Left lung (tissue), 10 donors: ENCODE results near the gene SQSTM1. TPM values are rescaled to one million over a fixed set of nuclear protein-coding genes. Genes with fewer than 3 reads are reported as not detected.

Source experiments
- ATAC-seq: fragments of 200-7000 bp; cut with Tn5 transposase; one replicate; pipeline ENCODE4 v1.9.1; 2020; ENCODE audit warnings: moderate library complexity
- DNase-seq, 4 donors: peaks; one replicate each; pipeline ENCODE4 v3.0.0-alpha.2; 2013 to 2020
- H3K27ac ChIP-seq, 2 donors: fragments of 200-600 bp; sonication (generic) in 1 of 2; one replicate each; pipeline versions ENCODE4 v1.5.0 to v1.8.0; 2020 to 2021
- H3K27me3 ChIP-seq, 2 donors: fragments of 200-600 bp; sonication (generic) in 1 of 2; one replicate each; pipeline versions ENCODE4 v1.5.0 to v1.8.0; 2020 to 2021
- H3K36me3 ChIP-seq, 2 donors: fragments of 200-600 bp; sonication (generic) in 1 of 2; one replicate each; pipeline versions ENCODE4 v1.5.0 to v1.8.0; 2020 to 2021
- H3K4me1 ChIP-seq, 2 donors: fragments of 200-600 bp; one replicate each; pipeline ENCODE4 v1.8.0; 2021
- H3K4me3 ChIP-seq, 2 donors: fragments of 200-600 bp; sonication (generic) in 1 of 2; one replicate each; pipeline versions ENCODE4 v1.5.0 to v1.8.0; 2020 to 2021; ENCODE audit warnings: mild to moderate bottlenecking in 1 of 2
- H3K9me3 ChIP-seq, 2 donors: fragments of 200-600 bp; sonication (generic) in 1 of 2; one replicate each; pipeline versions ENCODE4 v1.5.0 to v1.8.0; 2020 to 2021
- CTCF ChIP-seq, 2 donors: fragments of 200-600 bp; sonication (generic) in 1 of 2; IDR thresholded peaks; one replicate each; pipeline versions ENCODE4 v1.5.0 to v1.8.0; 2021; ENCODE audit warnings: antibody characterized with exemption in 2 of 2
- intact Hi-C, 2 donors: fragments of 100-400 bp; cut with DNase I; formaldehyde crosslinking; loops; one replicate each; pipeline versions ENCODE4 v1.11.2 to v1.14.2; 2022
- polyA plus RNA-seq, 6 donors: library from polyadenylated mRNA; unstranded; fragments of 120-200 nt; gene quantifications; one replicate each; pipeline ENCODE4 v1.2.1, GENCODE V29; 2013; ENCODE audit not compliant: insufficient read length in 6 of 6
- total RNA-seq, 2 donors: library from RNA; stranded (reverse); fragmentation: NEBNext Ultra II Directional; extraction: Animal tissue kit (Norgen Biotek cat#: 25700); gene quantifications; one replicate each; pipeline ENCODE4 v1.2.1, GENCODE V29; 2021
- donor health status: DM: no; HTN: yes; CAD: no.
- donor health status: DM: no; HTN: no; CAD: no.

Gene SQSTM1
- total and polyA plus RNA-seq, 8 donors, result 78.2 to 637 (median 95.6) TPM

- Histone ChIP-seq H3K9me3 (no peaks in the 10 kb centered on the region), H3K36me3 (peaks cover 0 to 96% of the 10 kb centered on the region in 2 donors), H3K4me1 (peaks cover 0 to 4% of the 10 kb centered on the region in 2 donors), H3K27me3 (no peaks in the 10 kb centered on the region), H3K4me3 (no peak overlapping the region), H3K27ac (no peak overlapping the region)
- DNase-seq (peak in 1 of 4 donors; percentile 63), ATAC-seq (no peak)
- intact Hi-C loops, result no loop called here
- no peak for TF ChIP-seq CTCF (IDR thresholded peaks at IDR 0.05)
These were observed 51.5 kb downstream of the SQSTM1 start for GRCh38 chr5:179872055-179872827.

GRCh38 chr5:179872828-179873575 lies 52.3 kb downstream of the SQSTM1 start:
- ATAC-seq (no peak), DNase-seq (peak in 1 of 4 donors; percentile 61)
- H3K27ac ChIP-seq, result no peak overlapping the region
- TF ChIP-seq CTCF (IDR thresholded peaks at IDR 0.05), result no peak
- H3K9me3 ChIP-seq, result no peaks in the 10 kb centered on the region
- H3K4me1 ChIP-seq, result peaks cover 0 to 4% of the 10 kb centered on the region in 2 donors
- H3K27me3 ChIP-seq, result no peaks in the 10 kb centered on the region
- H3K36me3 ChIP-seq, result peaks cover 0 to 96% of the 10 kb centered on the region in 2 donors
- intact Hi-C loops, result no loop called here
- H3K4me3 ChIP-seq, result no peak overlapping the region

- intact Hi-C loops, result no loop called here
- no peaks in the 10 kb centered on the region for H3K27me3 ChIP-seq
- H3K4me3 ChIP-seq, result no peak overlapping the region
- H3K36me3 ChIP-seq, result peaks cover 0 to 96% of the 10 kb centered on the region in 2 donors
- H3K9me3 ChIP-seq, result no peaks in the 10 kb centered on the region
- H3K4me1 ChIP-seq, result peaks cover 0 to 4% of the 10 kb centered on the region in 2 donors
- no peak for TF ChIP-seq CTCF (IDR thresholded peaks at IDR 0.05)
- DNase-seq (peak in 1 of 4 donors; percentile 39), ATAC-seq (no peak)
- H3K27ac ChIP-seq, result no peak overlapping the region
These were observed 52.9 kb downstream of the SQSTM1 start for GRCh38 chr5:179873588-179874110.

GRCh38 chr5:179874136-179874535 lies 53.4 kb downstream of the SQSTM1 start:
- ATAC-seq (no peak), DNase-seq (peak in 1 of 4 donors; percentile 34)
- Histone ChIP-seq H3K27ac (no peak overlapping the region), H3K36me3 (peaks cover 0 to 96% of the 10 kb centered on the region in 2 donors), H3K4me3 (no peak overlapping the region), H3K27me3 (no peaks in the 10 kb centered on the region), H3K9me3 (no peaks in the 10 kb centered on the region), H3K4me1 (peaks cover 0 to 4% of the 10 kb centered on the region in 2 donors)
- intact Hi-C loops, result no loop called here
- no peak for TF ChIP-seq CTCF (IDR thresholded peaks at IDR 0.05)
